Measurements from ENCODE around the gene FAM124A. TPM values are rescaled to one million over a fixed set of nuclear protein-coding genes. Genes with fewer than 3 reads are reported as not detected.
A peak's percentile ranks its signal among the peaks of the same experiment; 100 is the strongest.

Gene FAM124A
- total and polyA plus RNA-seq, 12 donors: 0.78 to 11.7 (median 3.4) TPM

GRCh38 chr13:51240178-51240577, 18.0 kb downstream of the FAM124A start:
- H3K27me3 ChIP-seq: no peaks in the 10 kb centered on the region
- TF ChIP-seq POLR2A (IDR thresholded peaks at IDR 0.05): no peak
- no peak for TF ChIP-seq CTCF (IDR thresholded peaks at IDR 0.05)
- no peaks in the 10 kb centered on the region for H3K9me3 ChIP-seq (replicated peaks in 1 of 3)
- H3K4me1 ChIP-seq (replicated peaks in 1 of 2): peaks cover 0 to 23% of the 10 kb centered on the region in 2 donors
- no peak overlapping the region for H3K4me3 ChIP-seq
- no peak for DNase-seq
- WGBS, 4 donors: 63 to 70% (median 66%) methylated on average over 5 of the region's 5 CpGs
- H3K36me3 ChIP-seq (replicated peaks in 1 of 2): no peaks in the 10 kb centered on the region
- peak overlapping the region in 2 of 5 donors; percentile 68 to 74 for H3K27ac ChIP-seq
- intact Hi-C loops (cut with DNase I): no loop called here

GRCh38 chr13:51240958-51241357, 18.8 kb downstream of the FAM124A start:
- no peaks in the 10 kb centered on the region for H3K36me3 ChIP-seq (replicated peaks in 1 of 2)
- H3K27ac ChIP-seq: peak overlapping the region in 3 of 5 donors; percentile 28 to 79 (median 74)
- peak in 1 of 7 donors; percentile 41 for DNase-seq

GRCh38 chr13:51241720-51242119, 19.5 kb downstream of the FAM124A start:
- Histone ChIP-seq H3K27me3 (no peaks in the 10 kb centered on the region), H3K27ac (peak overlapping the region in 1 of 5 donors; percentile 74), H3K9me3 (replicated peaks in 1 of 3) (no peaks in the 10 kb centered on the region), H3K4me3 (no peak overlapping the region), H3K4me1 (replicated peaks in 1 of 2) (peaks cover 0 to 19% of the 10 kb centered on the region in 2 donors), H3K36me3 (replicated peaks in 1 of 2) (no peaks in the 10 kb centered on the region)
- peak in 4 of 7 donors; percentile 18 to 80 (median 36) for DNase-seq
- TF ChIP-seq CTCF (IDR thresholded peaks at IDR 0.05): no peak
- TF ChIP-seq POLR2A (IDR thresholded peaks at IDR 0.05): no peak
- intact Hi-C loops (cut with DNase I): no loop called here
- WGBS, 4 donors: 60 to 68% (median 64%) methylated on average over 6 of the region's 6 CpGs

More at GRCh38 chr13:51240958-51241357, 18.8 kb downstream of the FAM124A start:
- Histone ChIP-seq H3K4me3 (no peak overlapping the region), H3K27me3 (no peaks in the 10 kb centered on the region), H3K4me1 (replicated peaks in 1 of 2) (peaks cover 0 to 22% of the 10 kb centered on the region in 2 donors), H3K9me3 (replicated peaks in 1 of 3) (no peaks in the 10 kb centered on the region)
- intact Hi-C loops (cut with DNase I): no loop called here
- no peak for TF ChIP-seq CTCF (IDR thresholded peaks at IDR 0.05)
- no peak for TF ChIP-seq POLR2A (IDR thresholded peaks at IDR 0.05)
- 67 to 84% (median 71%) methylated on average over 3 of the region's 3 CpGs for WGBS, 4 donors

GRCh38 chr13:51243227-51243626, 21.0 kb downstream of the FAM124A start:
- H3K27ac ChIP-seq: no peak overlapping the region
- H3K4me3 ChIP-seq: no peak overlapping the region
- no peak for TF ChIP-seq CTCF (IDR thresholded peaks at IDR 0.05)
- no peak for TF ChIP-seq POLR2A (IDR thresholded peaks at IDR 0.05)
- peaks cover 0 to 19% of the 10 kb centered on the region in 2 donors for H3K4me1 ChIP-seq (replicated peaks in 1 of 2)
- no peaks in the 10 kb centered on the region for H3K9me3 ChIP-seq (replicated peaks in 1 of 3)
- DNase-seq: no peak
- intact Hi-C loops (cut with DNase I): no loop called here
- no peaks in the 10 kb centered on the region for H3K27me3 ChIP-seq
- H3K36me3 ChIP-seq (replicated peaks in 1 of 2): no peaks in the 10 kb centered on the region
- 68 to 94% (median 87%) methylated on average over 4 of the region's 4 CpGs for WGBS, 4 donors
